Islet of Langerhans (tissue), 1 donor: ENCODE results near the gene LRBA.

Source experiments
- FAIRE-seq: peaks from one replicate; lab custom pipeline; 2011; peaks lifted over from hg19 to GRCh38; lab: Jason Lieb, UNC

LRBA gene

GRCh38 chr4:150723727-150724411 lies 291.2 kb downstream of the LRBA start:
- no peak for FAIRE-seq

- FAIRE-seq: no peak
Measured at GRCh38 chr4:150722908-150723362, 292.1 kb downstream of the LRBA start.

GRCh38 chr4:150720973-150721518 lies 294.0 kb downstream of the LRBA start:
- no peak for FAIRE-seq

GRCh38 chr4:150717952-150718351 lies 297.1 kb downstream of the LRBA start:
- no peak for FAIRE-seq

GRCh38 chr4:150714462-150715438 lies 300.3 kb downstream of the LRBA start:
- no peak for FAIRE-seq

GRCh38 chr4:150713251-150713650 lies 301.8 kb downstream of the LRBA start:
- no peak for FAIRE-seq

- FAIRE-seq: no peak
Measured at GRCh38 chr4:150710770-150711375, 304.2 kb downstream of the LRBA start.

- FAIRE-seq: no peak
Measured at GRCh38 chr4:150708004-150708403, 307.1 kb downstream of the LRBA start.

- FAIRE-seq: no peak
Measured at GRCh38 chr4:150699599-150699998, 315.5 kb downstream of the LRBA start.

- FAIRE-seq: no peak
Measured at GRCh38 chr4:150695162-150695561, 319.9 kb downstream of the LRBA start.

- no peak for FAIRE-seq
Measured at GRCh38 chr4:150694438-150694837, 320.6 kb downstream of the LRBA start.

- no peak for FAIRE-seq
Measured at GRCh38 chr4:150683775-150684350, 331.2 kb downstream of the LRBA start.

GRCh38 chr4:150682126-150682525 lies 333.0 kb downstream of the LRBA start:
- peak; percentile 30 for FAIRE-seq

- peak; percentile 5 for FAIRE-seq
Measured at GRCh38 chr4:150681063-150681462, 334.0 kb downstream of the LRBA start.

- FAIRE-seq: no peak
Measured at GRCh38 chr4:150680651-150681050, 334.4 kb downstream of the LRBA start.

GRCh38 chr4:150679765-150680343 lies 335.2 kb downstream of the LRBA start:
- FAIRE-seq: no peak

GRCh38 chr4:150679018-150679764 lies 335.9 kb downstream of the LRBA start:
- peak; percentile 97 for FAIRE-seq

- FAIRE-seq: no peak
Measured at GRCh38 chr4:150673793-150674192, 341.3 kb downstream of the LRBA start.

- no peak for FAIRE-seq
Measured at GRCh38 chr4:150668824-150669223, 346.3 kb downstream of the LRBA start.

GRCh38 chr4:150664935-150665334 lies 350.1 kb downstream of the LRBA start:
- FAIRE-seq: no peak

- FAIRE-seq: no peak
Measured at GRCh38 chr4:150662686-150663085, 352.4 kb downstream of the LRBA start.
